GM19463 (cell line): ENCODE results near the gene OR56A4.
"Not testable (repeated sequence)": the region's sequence is repeated elsewhere in the genome, so short reads cannot be mapped to it uniquely, and the experiment has no call there.

Experiments
- ATAC-seq: cut with Tn5 transposase; IDR thresholded peaks from one replicate; pipeline ENCODE4 v1.9.1; 2021; ENCODE audit warnings: mild to moderate bottlenecking, moderate library complexity; ENCODE audit not compliant: unreplicated experiment

The OR56A4 gene

GRCh38 chr11:5966958-5967357 lies 39.8 kb downstream of the OR56A4 start:
- no peak for ATAC-seq

- ATAC-seq = not testable (repeated sequence)
These were observed 45.9 kb downstream of the OR56A4 start for GRCh38 chr11:5960704-5961320.

- no peak for ATAC-seq
These were observed 51.2 kb downstream of the OR56A4 start for GRCh38 chr11:5955586-5955985.
